AG04450 (cell line): Measurements from ENCODE around the gene KRTAP10-1. TPM values are rescaled to one million over a fixed set of nuclear protein-coding genes. Genes with fewer than 3 reads are reported as not detected.

Experiments
- CTCF ChIA-PET: fragments of 300-600, 350-600 bp; formaldehyde crosslinking; extraction: SDS; loops from one replicate; lab custom pipeline; 2022; ENCODE audit warnings: antibody characterized with exemption, inconsistent platforms; lab: Charles Lee
- POLR2A ChIA-PET: fragments of 350-600 bp; formaldehyde crosslinking; extraction: SDS; loops from one replicate; lab custom pipeline; 2021; ENCODE audit warnings: antibody characterized with exemption, inconsistent platforms; lab: Yijun Ruan, JAX
- DNase-seq: peaks from one replicate; pipeline ENCODE4 v3.0.0-alpha.2; 2011; ENCODE audit warnings: low read depth, low spot score
- H3K27ac ChIP-seq: one replicate; pipeline ENCODE4 v1.5.1; 2012; ENCODE audit warnings: low read depth, low read length, control low read depth
- H3K27me3 ChIP-seq: one replicate; pipeline ENCODE4 v1.6.0; 2012; ENCODE audit warnings: low read length; ENCODE audit not compliant: control insufficient read depth, insufficient read depth
- H3K4me3 ChIP-seq: 2 replicates; pipeline ENCODE4 v1.5.1; 2011; ENCODE audit warnings: mild to moderate bottlenecking, low read depth, low read length, control low read depth
- H3K9me3 ChIP-seq: 2 replicates; pipeline ENCODE4 v1.5.1; 2012; ENCODE audit warnings: low read length; ENCODE audit not compliant: control insufficient read depth, insufficient read depth
- CTCF ChIP-seq: IDR thresholded peaks from 2 replicates; pipeline ENCODE4 v1.5.1; 2011; ENCODE audit warnings: low read depth, low read length, control low read depth, inconsistent platforms
- polyA plus RNA-seq: library from polyadenylated mRNA; depleted of rRNA; stranded (reverse); fragments of >200 nt; gene quantifications from 2 replicates; pipeline ENCODE4 v1.2.3, GENCODE V29; 2011

The KRTAP10-1 gene
- polyA plus RNA-seq, 1 experiment = not detected

DNA sequence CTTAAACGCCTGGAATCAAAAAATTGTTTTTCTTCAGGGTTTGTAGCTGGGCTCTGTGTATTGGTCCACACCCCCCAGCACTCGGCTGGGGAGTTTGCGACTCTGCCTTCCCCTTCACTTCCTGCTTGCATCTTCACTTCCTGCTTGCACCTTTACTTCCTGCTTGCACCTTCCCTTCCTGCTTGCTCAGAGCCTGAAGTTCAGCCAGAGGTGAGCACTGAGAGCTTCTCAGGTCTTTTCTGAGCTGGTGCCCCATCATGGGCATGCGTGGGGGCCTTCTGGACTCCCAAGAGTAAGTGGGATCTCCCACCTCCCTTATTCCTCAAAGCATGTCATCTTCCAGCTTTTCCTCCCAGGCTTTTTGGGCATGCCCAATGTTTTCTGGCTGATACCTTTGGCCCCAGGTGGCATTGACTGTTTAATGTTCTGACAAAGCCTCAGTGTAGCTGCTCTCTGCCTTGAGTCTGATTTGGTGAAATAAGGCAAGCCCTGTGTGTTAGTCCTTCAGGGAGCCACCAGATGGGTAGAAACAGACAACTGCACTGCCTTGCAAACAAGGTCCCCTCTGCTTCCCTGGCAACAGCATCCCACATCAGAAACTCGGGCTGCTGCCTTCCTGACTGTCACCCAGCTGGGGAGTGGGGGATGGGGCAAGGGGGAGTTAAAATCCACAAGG, 7.8 kb upstream of the KRTAP10-1 start:
- ChIA-PET POLR2A (no interaction called here), CTCF (no interaction called here)
- no peak for DNase-seq
- no peak for TF ChIP-seq CTCF
- Histone ChIP-seq H3K9me3 (no peaks in the 10 kb centered on the region; the same call in 1 of the 2 replicates), H3K27ac (no peak overlapping the region), H3K4me3 (no peak overlapping the region), H3K27me3 (peaks cover 5% of the 10 kb centered on the region)

GRCh38 chr21:44544566-44544965, 4.6 kb upstream of the KRTAP10-1 start:
- DNase-seq = no peak
- H3K27me3 ChIP-seq = peaks cover 5% of the 10 kb centered on the region
- H3K4me3 ChIP-seq = no peak overlapping the region
- H3K27ac ChIP-seq = no peak overlapping the region
- no peak for TF ChIP-seq CTCF
- H3K9me3 ChIP-seq = peaks cover 14% of the 10 kb centered on the region
- ChIA-PET CTCF (no interaction called here), POLR2A (no interaction called here)

DNA sequence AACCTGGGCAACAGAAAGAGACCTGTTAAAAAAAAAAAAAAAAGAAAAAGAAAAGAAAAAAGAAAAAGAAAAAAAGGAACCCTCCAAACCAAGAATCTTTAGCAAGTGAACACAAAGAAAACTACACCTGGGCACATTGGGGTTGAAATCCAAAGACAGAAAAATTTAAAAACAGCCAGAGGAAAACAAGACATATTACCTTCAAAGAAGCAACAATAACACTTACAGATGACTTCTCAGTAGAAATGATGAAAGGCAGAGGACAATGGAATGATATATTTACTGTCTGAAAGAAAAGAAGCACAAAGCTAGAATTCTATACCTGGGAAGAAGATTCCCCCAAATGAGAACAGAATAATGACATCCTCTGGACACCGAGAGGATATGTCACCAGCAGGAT, 2.7 kb upstream of the KRTAP10-1 start:
- POLR2A ChIA-PET = no interaction called here
- H3K27ac ChIP-seq = no peak overlapping the region
- no peak for DNase-seq
- no peak for TF ChIP-seq CTCF
- no peaks in the 10 kb centered on the region for H3K27me3 ChIP-seq
- CTCF ChIA-PET = no interaction called here
- H3K4me3 ChIP-seq = no peak overlapping the region
- peaks cover 26% of the 10 kb centered on the region for H3K9me3 ChIP-seq

- TF ChIP-seq CTCF = no peak
- Histone ChIP-seq H3K9me3 (peaks cover 27% of the 10 kb centered on the region), H3K4me3 (no peak overlapping the region), H3K27me3 (no peaks in the 10 kb centered on the region), H3K27ac (no peak overlapping the region)
- CTCF ChIA-PET = interaction anchor here (1.1 to 1.2 kb wide), 2 partner anchors 23 to 53 kb away, joined by 3 read pairs; no protein-coding TSS in a partner anchor
- no peak for DNase-seq
- POLR2A ChIA-PET = no interaction called here
Measured at GRCh38 chr21:44540741-44541288, 820 bp upstream of the KRTAP10-1 start.

- DNase-seq = no peak
- POLR2A ChIA-PET = no interaction called here
- no peak for TF ChIP-seq CTCF
- Histone ChIP-seq H3K27me3 (no peaks in the 10 kb centered on the region), H3K4me3 (no peak overlapping the region), H3K27ac (no peak overlapping the region), H3K9me3 (peaks cover 30% of the 10 kb centered on the region)
- CTCF ChIA-PET = no interaction called here
Measured at GRCh38 chr21:44539046-44539445, 949 bp downstream of the KRTAP10-1 start.
